Measurements from ENCODE around the gene FAM78A. TPM values are rescaled to one million over a fixed set of nuclear protein-coding genes. Genes with fewer than 3 reads are reported as not detected.
"Not testable (repeated sequence)": the region's sequence is repeated elsewhere in the genome, so short reads cannot be mapped to it uniquely, and the experiment has no call there.

FAM78A gene
- total RNA-seq, 1 experiment from 2014 or later: 0.72 TPM

GRCh38 chr9:131270171-131271015 is 5.9 kb downstream of the FAM78A start:
- no peak for DNase-seq (ENCODE audit: extremely low read depth, low read depth)

- DNase-seq (ENCODE audit: extremely low read depth, low read depth): no peak
Observed at GRCh38 chr9:131266266-131267229, 9.8 kb downstream of the FAM78A start.

- no peak for DNase-seq (ENCODE audit: extremely low read depth, low read depth)
Observed at GRCh38 chr9:131264231-131264630, 12.1 kb downstream of the FAM78A start.

GRCh38 chr9:131263701-131264100 is 12.6 kb downstream of the FAM78A start:
- no peak for DNase-seq (ENCODE audit: extremely low read depth, low read depth)

GRCh38 chr9:131263033-131263343 is 13.3 kb downstream of the FAM78A start:
- not testable (repeated sequence) for DNase-seq (ENCODE audit: extremely low read depth, low read depth)

- DNase-seq (ENCODE audit: extremely low read depth, low read depth): no peak
Observed at GRCh38 chr9:131262327-131263032, 13.8 kb downstream of the FAM78A start.

GRCh38 chr9:131260751-131261452 is 15.4 kb downstream of the FAM78A start:
- no peak for DNase-seq (ENCODE audit: extremely low read depth, low read depth)

GRCh38 chr9:131259916-131260597 is 16.3 kb downstream of the FAM78A start:
- no peak for DNase-seq (ENCODE audit: extremely low read depth, low read depth)

GRCh38 chr9:131259432-131259898 is 16.8 kb downstream of the FAM78A start:
- DNase-seq (ENCODE audit: extremely low read depth, low read depth): no peak

- no peak for DNase-seq (ENCODE audit: extremely low read depth, low read depth)
Observed at GRCh38 chr9:131258698-131259431, 17.4 kb downstream of the FAM78A start.

GRCh38 chr9:131258186-131258585 is 18.1 kb downstream of the FAM78A start:
- no peak for DNase-seq (ENCODE audit: extremely low read depth, low read depth)

- DNase-seq (ENCODE audit: extremely low read depth, low read depth): no peak
Observed at GRCh38 chr9:131257266-131258025, 18.9 kb downstream of the FAM78A start.

GRCh38 chr9:131255676-131256197 is 20.6 kb downstream of the FAM78A start:
- no peak for DNase-seq (ENCODE audit: extremely low read depth, low read depth)

GRCh38 chr9:131254626-131255025 is 21.7 kb downstream of the FAM78A start:
- DNase-seq (ENCODE audit: extremely low read depth, low read depth): no peak

GRCh38 chr9:131253891-131254491 is 22.3 kb downstream of the FAM78A start:
- DNase-seq (ENCODE audit: extremely low read depth, low read depth): no peak

- no peak for DNase-seq (ENCODE audit: extremely low read depth, low read depth)
Observed at GRCh38 chr9:131252120-131252519, 24.2 kb downstream of the FAM78A start.

GRCh38 chr9:131246618-131247017 is 29.7 kb downstream of the FAM78A start:
- DNase-seq (ENCODE audit: extremely low read depth, low read depth): no peak

- DNase-seq (ENCODE audit: extremely low read depth, low read depth): not testable (repeated sequence)
Observed at GRCh38 chr9:131244331-131244730, 32.0 kb downstream of the FAM78A start.

Measured in NCI-H460 (cell line).